Umbilical cord (tissue), 2 donors: ENCODE data around the gene FOXS1. TPM values are rescaled to one million over a fixed set of nuclear protein-coding genes. Genes with fewer than 3 reads are reported as not detected.

Source experiments
- DNase-seq: peaks from one replicate; pipeline ENCODE4 v3.0.0-alpha.2; 2015; ENCODE audit warnings: low spot score
- total RNA-seq: library from RNA; depleted of rRNA; stranded (reverse); fragments of >200 nt; gene quantifications from one replicate; pipeline ENCODE4 v1.2.3, GENCODE V29; 2014; ENCODE audit warnings: low replicate concordance; ENCODE audit not compliant: insufficient read depth

Gene FOXS1
- total RNA-seq, 1 donor from 2014 or later: 0.72 TPM

- DNase-seq: no peak
Measured at GRCh38 chr20:31797364-31797763, 48.0 kb downstream of the FOXS1 start.

Other genes with a start within 250 kb of the FOXS1 start
- 224 TPM for gene ID1, start 240.3 kb downstream of the FOXS1 start, total RNA-seq
- 7.9 TPM for gene COX4I2, start 207.7 kb downstream of the FOXS1 start, total RNA-seq
- gene BCL2L1, start 122.7 kb downstream of the FOXS1 start, total RNA-seq: 37.8 TPM
- 5.3 TPM for gene TPX2, start 106.3 kb downstream of the FOXS1 start, total RNA-seq
- gene MYLK2, start 26.2 kb downstream of the FOXS1 start, total RNA-seq: 0.72 TPM
- 6.0 TPM for gene DUSP15, start 24.9 kb upstream of the FOXS1 start, total RNA-seq
- gene TTLL9, start 25.0 kb upstream of the FOXS1 start, total RNA-seq: 5.8 TPM
- 1.2 TPM for gene PDRG1, start 106.4 kb upstream of the FOXS1 start, total RNA-seq
- gene XKR7, start 122.5 kb upstream of the FOXS1 start, total RNA-seq: 0.48 TPM
- gene CCM2L, start 164.8 kb upstream of the FOXS1 start, total RNA-seq: 7.9 TPM
- gene HCK, start 206.6 kb upstream of the FOXS1 start, total RNA-seq: 6.0 TPM